Nucleus accumbens (tissue), 56 donors: ENCODE measurements around the gene ALG14.
A peak's percentile ranks its signal among the peaks of the same experiment; 100 is the strongest.
"Not testable (repeated sequence)": the region's sequence is repeated elsewhere in the genome, so short reads cannot be mapped to it uniquely, and the experiment has no call there.

Experiments used
- DNase-seq, 56 donors: peaks; one replicate each; lab custom pipeline; 2025; lab: John Stamatoyannopoulos, UW

ALG14 gene

GRCh38 chr1:94962409-94963265, 110.1 kb downstream of the ALG14 start:
- DNase-seq = peak in 2 of 56 donors; percentile 2 to 19

- DNase-seq = no peak
These were observed 110.8 kb downstream of the ALG14 start for GRCh38 chr1:94961988-94962387.

- no peak for DNase-seq
These were observed 111.2 kb downstream of the ALG14 start for GRCh38 chr1:94961582-94961981.

- no peak for DNase-seq
These were observed 114.7 kb downstream of the ALG14 start for GRCh38 chr1:94958081-94958480.

- peak in 2 of 56 donors; percentile 1 to 3 for DNase-seq
These were observed 116.8 kb downstream of the ALG14 start for GRCh38 chr1:94955767-94956632.

GRCh38 chr1:94954263-94955220, 118.2 kb downstream of the ALG14 start:
- no peak for DNase-seq

GRCh38 chr1:94953746-94954145, 119.0 kb downstream of the ALG14 start:
- DNase-seq = no peak

- no peak for DNase-seq
These were observed 119.6 kb downstream of the ALG14 start for GRCh38 chr1:94953107-94953506.

- no peak for DNase-seq
These were observed 120.2 kb downstream of the ALG14 start for GRCh38 chr1:94952539-94952938.

GRCh38 chr1:94951509-94952208, 121.1 kb downstream of the ALG14 start:
- DNase-seq = no peak

- no peak for DNase-seq
These were observed 121.7 kb downstream of the ALG14 start for GRCh38 chr1:94951046-94951445.

GRCh38 chr1:94949681-94950661, 122.8 kb downstream of the ALG14 start:
- no peak for DNase-seq

GRCh38 chr1:94947437-94947836, 125.3 kb downstream of the ALG14 start:
- no peak for DNase-seq

GRCh38 chr1:94946886-94947285, 125.9 kb downstream of the ALG14 start:
- DNase-seq = no peak

- no peak for DNase-seq
These were observed 130.3 kb downstream of the ALG14 start for GRCh38 chr1:94942171-94943128.

- DNase-seq = not testable (repeated sequence)
These were observed 131.3 kb downstream of the ALG14 start for GRCh38 chr1:94941480-94941879.

GRCh38 chr1:94940738-94941137, 132.0 kb downstream of the ALG14 start:
- no peak for DNase-seq
